ENCODE measurements around the gene SDHB. TPM values are rescaled to one million over a fixed set of nuclear protein-coding genes. Genes with fewer than 3 reads are reported as not detected.

SDHB gene
- total RNA-seq, 2 experiments from 2014 or later = 105 to 106 TPM

DNA sequence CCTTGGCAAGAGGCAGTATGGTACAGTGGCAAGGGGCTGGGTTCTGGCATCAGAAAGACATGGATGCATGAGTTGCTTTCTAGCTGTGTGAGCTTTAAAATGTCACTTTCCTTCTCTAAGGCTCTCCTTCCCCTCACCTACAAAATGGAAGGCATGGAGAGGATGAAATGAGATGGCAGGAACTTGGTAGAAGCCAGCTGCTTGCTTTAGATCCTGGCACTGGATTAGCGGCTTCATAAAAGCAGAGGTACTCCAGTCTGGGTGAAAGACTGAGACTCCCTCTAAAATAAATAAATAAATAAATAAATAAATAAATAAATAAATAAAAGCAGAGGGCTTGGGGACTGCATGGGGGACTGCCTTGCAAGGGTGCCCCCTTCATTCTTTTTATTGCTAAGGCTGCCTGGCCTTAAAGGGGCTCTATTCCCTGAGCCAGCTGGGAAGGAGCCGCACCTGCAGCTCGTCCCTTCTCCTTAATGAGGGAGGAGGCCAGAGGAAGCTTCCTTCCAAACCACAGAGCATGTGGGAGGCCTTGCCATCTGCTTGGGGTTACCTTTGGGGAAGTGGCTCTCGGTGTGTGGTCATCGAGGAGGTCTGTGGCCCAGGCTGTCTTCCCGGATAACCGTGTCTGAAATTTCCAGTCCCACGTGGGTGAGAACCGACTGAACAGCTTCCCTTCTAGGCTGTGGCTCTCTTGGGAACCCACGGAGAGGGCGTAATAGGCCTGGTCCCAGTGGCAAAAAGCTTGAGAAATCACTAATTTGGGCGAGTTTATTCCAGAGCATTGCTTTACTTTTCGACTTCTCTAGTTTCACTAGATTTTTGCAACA is 40.1 kb downstream of the SDHB start:
- no peak overlapping the region for H3K4me2 ChIP-seq (ENCODE audit: low read length)
- H3K4me3 ChIP-seq (ENCODE audit: low read depth, low read length, poor library complexity, severe bottlenecking) = no peak overlapping the region
- H2AFZ ChIP-seq (ENCODE audit: low read length) = no peak overlapping the region
- no peak overlapping the region for H3K27ac ChIP-seq (ENCODE audit: low read depth, low read length, poor library complexity, severe bottlenecking)
- no peaks in the 10 kb centered on the region for H3K79me2 ChIP-seq (ENCODE audit: insufficient read depth, low read depth, low read length)
- TF ChIP-seq, protein P1, sequence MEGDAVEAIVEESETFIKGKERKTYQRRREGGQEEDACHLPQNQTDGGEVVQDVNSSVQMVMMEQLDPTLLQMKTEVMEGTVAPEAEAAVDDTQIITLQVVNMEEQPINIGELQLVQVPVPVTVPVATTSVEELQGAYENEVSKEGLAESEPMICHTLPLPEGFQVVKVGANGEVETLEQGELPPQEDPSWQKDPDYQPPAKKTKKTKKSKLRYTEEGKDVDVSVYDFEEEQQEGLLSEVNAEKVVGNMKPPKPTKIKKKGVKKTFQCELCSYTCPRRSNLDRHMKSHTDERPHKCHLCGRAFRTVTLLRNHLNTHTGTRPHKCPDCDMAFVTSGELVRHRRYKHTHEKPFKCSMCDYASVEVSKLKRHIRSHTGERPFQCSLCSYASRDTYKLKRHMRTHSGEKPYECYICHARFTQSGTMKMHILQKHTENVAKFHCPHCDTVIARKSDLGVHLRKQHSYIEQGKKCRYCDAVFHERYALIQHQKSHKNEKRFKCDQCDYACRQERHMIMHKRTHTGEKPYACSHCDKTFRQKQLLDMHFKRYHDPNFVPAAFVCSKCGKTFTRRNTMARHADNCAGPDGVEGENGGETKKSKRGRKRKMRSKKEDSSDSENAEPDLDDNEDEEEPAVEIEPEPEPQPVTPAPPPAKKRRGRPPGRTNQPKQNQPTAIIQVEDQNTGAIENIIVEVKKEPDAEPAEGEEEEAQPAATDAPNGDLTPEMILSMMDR (conservative IDR thresholded peaks at IDR 0.05; ENCODE audit: low read length) = no peak
- peaks cover 10% of the 10 kb centered on the region for H3K36me3 ChIP-seq (ENCODE audit: insufficient read depth, low read length)
- ChIA-PET POLR2A (interaction anchor here (1.2 kb wide), 1 partner anchor 17 kb away, joined by 3 read pairs; no protein-coding TSS in a partner anchor), CTCF (ENCODE audit: unreplicated experiment) (no interaction called here)
- peaks cover 26% of the 10 kb centered on the region for H3K4me1 ChIP-seq (ENCODE audit: insufficient read depth, low read length, poor library complexity, severe bottlenecking)
- H3K9me2 ChIP-seq (ENCODE audit: insufficient read depth, low read length) = no peaks in the 10 kb centered on the region
- intact Hi-C loops (cut with micrococcal nuclease; ENCODE audit: unreplicated experiment) = no loop called here
- no peak for DNase-seq (ENCODE audit: low spot score)
- no TSS peak for BruUV-seq (replicated peaks)
- no peaks in the 10 kb centered on the region for H4K20me1 ChIP-seq (ENCODE audit: insufficient read depth, low read length)
- no peaks in the 10 kb centered on the region for H3K9me3 ChIP-seq (ENCODE audit: low read length)

- no peak overlapping the region for H3K4me2 ChIP-seq (ENCODE audit: low read length)
- H3K79me2 ChIP-seq (ENCODE audit: insufficient read depth, low read depth, low read length) = no peaks in the 10 kb centered on the region
- no peak overlapping the region for H3K27ac ChIP-seq (ENCODE audit: low read depth, low read length, poor library complexity, severe bottlenecking)
- H3K4me3 ChIP-seq (ENCODE audit: low read depth, low read length, poor library complexity, severe bottlenecking) = no peak overlapping the region
- peaks cover 26% of the 10 kb centered on the region for H3K4me1 ChIP-seq (ENCODE audit: insufficient read depth, low read length, poor library complexity, severe bottlenecking)
- no peaks in the 10 kb centered on the region for H3K9me3 ChIP-seq (ENCODE audit: low read length)
- no peaks in the 10 kb centered on the region for H3K9me2 ChIP-seq (ENCODE audit: insufficient read depth, low read length)
- ChIA-PET CTCF (ENCODE audit: unreplicated experiment) (no interaction called here), POLR2A (interaction anchor here (1.2 kb wide), 1 partner anchor 18 kb away, joined by 3 read pairs; no protein-coding TSS in a partner anchor)
- H4K20me1 ChIP-seq (ENCODE audit: insufficient read depth, low read length) = no peaks in the 10 kb centered on the region
- H3K36me3 ChIP-seq (ENCODE audit: insufficient read depth, low read length) = peaks cover 4% of the 10 kb centered on the region; the same call in 1 of the 2 replicates
- DNase-seq (ENCODE audit: low spot score) = no peak
- TF ChIP-seq EZH2phosphoT487 (IDR thresholded peaks at IDR 0.05; ENCODE audit: borderline replicate concordance, low read depth, low read length) = no peak
- TF ChIP-seq, protein P1 (conservative IDR thresholded peaks at IDR 0.05; ENCODE audit: low read length) = no peak
- 0 out of 2 replicates have a peak overlapping the region, but pooled peaks have one; percentile 63 for H2AFZ ChIP-seq (ENCODE audit: low read length)
- BruUV-seq (replicated peaks) = no TSS peak
- intact Hi-C loops (cut with micrococcal nuclease; ENCODE audit: unreplicated experiment) = no loop called here
These were observed 40.9 kb downstream of the SDHB start for GRCh38 chr1:17012775-17013490.
